ENCODE data around the gene MYBL2. TPM values are rescaled to one million over a fixed set of nuclear protein-coding genes. Genes with fewer than 3 reads are reported as not detected.

MYBL2 gene
- total RNA-seq, 2 experiments from 2014 or later: 80.3 to 81.3 TPM

DNA sequence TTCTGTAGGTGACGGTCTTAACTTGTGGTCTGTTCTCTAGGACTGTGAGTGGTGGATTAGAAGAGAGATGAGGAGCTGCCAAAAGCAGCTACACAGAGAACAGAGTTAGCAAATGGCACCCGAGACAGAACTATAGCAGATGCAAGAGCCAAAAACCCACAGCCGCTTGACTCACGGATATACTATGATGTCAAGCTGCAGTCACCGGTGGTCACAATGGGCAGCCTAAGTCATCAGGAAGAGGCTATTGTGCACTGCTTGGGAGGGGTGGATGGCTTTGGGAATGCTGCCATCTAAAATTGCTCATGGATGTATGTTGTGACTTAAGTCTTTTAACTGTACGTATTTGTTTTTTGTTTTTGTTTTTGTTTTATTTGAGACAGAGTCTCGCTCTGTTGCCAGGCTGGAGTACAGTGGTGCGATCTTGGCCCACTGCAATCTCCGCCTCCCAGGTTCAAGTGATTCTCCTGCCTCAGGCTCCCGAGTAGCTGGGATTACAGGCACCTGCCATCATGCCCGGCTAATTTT is 60.0 kb downstream of the MYBL2 start, which contains the start of gene GTSF1L:
Gene GTSF1L (minus strand): TSS at position 192 of the 528 bp plus-strand sequence. CDS start 308 bp downstream, outside the sequence.
- Mint-ChIP-seq H3K4me1 (ENCODE audit: low read depth) (peaks cover 28% of the 10 kb centered on the region), H3K36me3 (no peaks in the 10 kb centered on the region), H3K27ac (no peak within 1 kb of the TSS), H3K9me3 (peaks cover 8% of the 10 kb centered on the region), H3K27me3 (no peaks in the 10 kb centered on the region), H3K4me3 (no peak within 1 kb of the TSS)
- POLR2A ChIA-PET: no interaction called here
- DNase-seq: no peak
- intact Hi-C loops (cut with micrococcal nuclease): no loop called here
- CTCF ChIA-PET: interaction anchor here (1.5 kb wide), 1 partner anchor 278 kb away, joined by 4 read pairs; no protein-coding TSS in a partner anchor

DNA sequence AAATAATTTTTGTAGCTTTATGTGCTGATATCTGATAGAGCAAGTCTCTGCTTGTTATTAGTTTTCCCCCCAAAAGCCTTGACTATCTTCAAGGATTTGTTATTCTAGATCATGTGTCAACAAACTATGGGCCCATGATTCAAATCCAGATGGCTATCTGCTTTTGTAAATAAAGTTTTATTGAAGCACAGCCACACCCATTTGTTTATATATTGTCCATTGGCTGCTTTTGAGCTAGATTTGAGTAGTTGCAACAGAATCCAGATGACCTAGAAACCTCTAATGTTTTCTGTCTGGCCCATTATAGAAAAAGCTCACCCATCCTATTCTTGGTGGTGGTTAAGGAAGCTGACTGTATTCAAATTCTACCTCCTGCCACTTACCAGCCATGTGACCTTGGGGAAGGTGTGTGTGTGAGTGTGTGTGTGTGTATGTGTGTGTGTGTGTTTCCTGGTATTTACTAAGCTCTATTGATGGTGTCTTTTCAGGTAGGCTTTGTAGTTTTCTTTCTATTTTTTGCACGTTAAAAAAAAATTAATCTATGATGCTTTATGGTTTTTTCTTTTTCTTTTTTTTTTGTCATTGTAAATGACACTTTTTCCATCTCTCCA is 61.2 kb downstream of the MYBL2 start:
- intact Hi-C loops (cut with micrococcal nuclease): no loop called here
- no peaks in the 10 kb centered on the region for H3K27me3 Mint-ChIP-seq
- no peak for DNase-seq
- H3K27ac Mint-ChIP-seq: no peak overlapping the region
- H3K36me3 Mint-ChIP-seq: no peaks in the 10 kb centered on the region
- peaks cover 18% of the 10 kb centered on the region for H3K4me1 Mint-ChIP-seq (ENCODE audit: low read depth)
- ChIA-PET POLR2A (no interaction called here), CTCF (interaction anchor here (1.0 kb wide), 1 partner anchor 890 kb away, joined by 3 read pairs; no protein-coding TSS in a partner anchor)
- peaks cover 8% of the 10 kb centered on the region for H3K9me3 Mint-ChIP-seq
- H3K4me3 Mint-ChIP-seq: no peak overlapping the region

DNA sequence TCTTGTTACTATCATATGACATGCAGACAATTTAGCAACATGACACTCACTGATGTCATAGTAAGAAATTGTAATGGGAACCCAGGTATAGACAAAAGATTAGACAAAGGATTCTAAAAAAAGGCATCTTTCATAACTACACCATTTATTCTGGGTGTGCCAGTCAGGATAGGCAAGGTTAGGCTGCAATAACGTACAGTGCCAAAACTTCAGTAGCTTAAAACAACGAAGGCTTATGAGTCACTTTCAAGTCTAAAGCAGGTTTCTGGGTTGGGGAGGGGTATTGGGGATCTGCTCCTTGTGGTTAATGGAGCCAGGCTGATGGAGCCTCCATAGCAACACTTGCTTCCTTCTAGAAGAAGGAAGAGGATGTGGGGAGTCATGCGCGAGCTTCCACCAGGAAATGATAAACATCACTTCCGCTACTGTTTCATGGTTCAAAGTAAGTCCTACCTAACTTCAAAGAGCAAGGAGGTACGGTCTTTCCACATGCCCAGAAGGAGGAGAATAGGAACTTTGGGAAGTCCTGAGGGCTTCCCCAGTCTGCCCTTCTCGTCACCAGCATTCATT is 61.9 kb downstream of the MYBL2 start:
- Mint-ChIP-seq H3K4me3 (no peak overlapping the region), H3K4me1 (ENCODE audit: low read depth) (peaks cover 19% of the 10 kb centered on the region), H3K36me3 (no peaks in the 10 kb centered on the region), H3K27me3 (no peaks in the 10 kb centered on the region), H3K27ac (no peak overlapping the region), H3K9me3 (peaks cover 8% of the 10 kb centered on the region)
- CTCF ChIA-PET: interaction anchor here (1.0 kb wide), 1 partner anchor 890 kb away, joined by 3 read pairs; no protein-coding TSS in a partner anchor
- intact Hi-C loops (cut with micrococcal nuclease): no loop called here
- DNase-seq: no peak
- POLR2A ChIA-PET: no interaction called here

DNA sequence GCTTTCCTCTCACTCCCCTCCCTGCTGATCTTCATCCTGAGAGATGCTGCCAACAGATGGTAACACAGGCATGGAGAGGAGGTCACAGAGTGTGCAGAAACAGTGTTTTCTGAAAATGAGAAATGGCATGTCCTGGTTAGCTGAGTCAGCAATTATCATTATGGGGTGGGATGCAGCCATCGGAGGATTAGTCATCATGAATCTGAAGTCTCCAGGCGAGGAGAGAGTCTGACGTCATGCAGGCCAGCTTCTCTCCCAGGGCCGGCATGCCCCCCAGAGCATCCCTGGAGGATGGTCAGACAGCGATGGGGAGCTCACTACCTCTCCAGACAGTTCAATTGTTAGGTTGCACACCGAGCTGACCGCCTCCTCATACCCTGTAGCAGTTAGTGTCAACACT is 64.6 kb downstream of the MYBL2 start:
- Mint-ChIP-seq H3K4me1 (ENCODE audit: low read depth) (peaks cover 22% of the 10 kb centered on the region), H3K4me3 (no peak overlapping the region), H3K9me3 (peaks cover 8% of the 10 kb centered on the region), H3K27ac (no peak overlapping the region), H3K27me3 (no peaks in the 10 kb centered on the region), H3K36me3 (no peaks in the 10 kb centered on the region)
- POLR2A ChIA-PET: no interaction called here
- CTCF ChIA-PET: no interaction called here
- DNase-seq: no peak
- intact Hi-C loops (cut with micrococcal nuclease): no loop called here

DNA sequence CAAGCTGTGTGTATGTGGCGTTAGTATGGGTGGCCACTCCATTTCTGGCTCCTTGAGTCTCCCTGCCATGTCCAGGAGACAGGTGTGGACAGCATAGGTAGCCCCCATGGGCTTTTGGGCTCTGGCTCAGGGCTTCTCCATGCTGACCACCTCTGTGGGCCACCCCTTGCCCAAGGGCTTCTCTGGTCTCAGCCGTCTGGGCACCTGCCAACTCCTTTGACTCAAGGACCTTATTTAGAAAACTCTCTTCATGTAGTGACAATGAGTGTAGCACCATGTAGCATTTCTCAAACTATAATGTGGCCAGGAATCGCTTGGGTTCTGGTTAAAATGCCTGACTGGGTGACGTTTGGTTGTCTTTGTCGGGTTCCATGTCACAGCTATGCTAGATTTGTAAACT is 65.0 kb downstream of the MYBL2 start:
- ChIA-PET CTCF (interaction anchor here (1.5 kb wide), 1 partner anchor 16 kb away, joined by 3 read pairs; no protein-coding TSS in a partner anchor), POLR2A (no interaction called here)
- H3K9me3 Mint-ChIP-seq: peaks cover 8% of the 10 kb centered on the region

DNA sequence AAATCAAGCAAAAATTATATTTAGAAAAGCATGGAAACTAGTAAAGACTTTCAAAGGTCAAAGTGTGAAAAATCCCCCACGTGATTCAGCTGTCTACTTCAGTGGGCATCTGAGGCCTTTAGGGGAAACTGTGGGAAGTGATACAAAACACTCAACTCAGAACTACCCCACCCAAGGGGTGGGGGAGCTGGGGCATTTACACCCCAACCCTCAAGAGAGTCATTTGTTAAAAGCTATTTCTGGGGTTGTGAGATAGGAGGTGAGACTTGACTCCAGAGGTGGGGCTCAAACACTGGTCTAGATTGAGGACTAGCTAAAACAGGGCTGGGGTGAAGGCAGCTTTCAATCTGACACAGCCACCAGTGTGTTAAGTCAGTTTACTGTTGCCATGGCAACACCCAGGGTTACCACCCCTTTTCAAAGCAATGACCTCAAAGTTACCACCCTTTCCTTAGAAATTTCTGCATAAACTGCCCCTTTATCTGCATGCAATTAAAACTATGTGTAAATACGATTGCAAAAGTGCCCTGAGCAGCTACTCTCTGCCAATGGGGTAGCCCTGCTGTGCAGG is 69.8 kb downstream of the MYBL2 start:
- H3K4me3 Mint-ChIP-seq: no peak overlapping the region
- POLR2A ChIA-PET: interaction anchor here (1.0 kb wide), 1 partner anchor 15 kb away, joined by 3 read pairs; no protein-coding TSS in a partner anchor

More for the DNA sequence above, 65.0 kb downstream of the MYBL2 start:
- Mint-ChIP-seq H3K4me1 (ENCODE audit: low read depth) (peaks cover 26% of the 10 kb centered on the region), H3K36me3 (no peaks in the 10 kb centered on the region), H3K27ac (no peak overlapping the region), H3K27me3 (no peaks in the 10 kb centered on the region), H3K4me3 (no peak overlapping the region)
- intact Hi-C loops (cut with micrococcal nuclease): no loop called here
- no peak for DNase-seq

DNA sequence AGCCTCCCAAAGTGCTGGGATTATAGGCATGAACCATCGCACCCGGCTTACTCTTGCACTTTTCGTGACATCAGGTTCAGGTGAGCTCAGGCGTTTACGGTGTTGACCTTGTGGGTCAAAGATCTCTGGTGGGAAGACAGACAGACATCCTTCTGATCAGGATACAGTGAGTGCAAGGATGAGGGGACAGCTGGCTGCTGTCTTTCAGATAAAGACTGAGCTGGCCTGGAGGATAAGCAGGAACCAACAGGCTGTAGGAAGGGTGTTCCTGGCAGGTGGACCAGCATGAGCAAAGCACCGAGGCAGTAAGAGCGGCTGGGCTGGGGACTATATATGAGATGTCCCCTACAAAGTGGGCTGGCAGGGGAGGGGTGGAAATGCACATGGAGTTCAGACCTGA is 71.0 kb downstream of the MYBL2 start:
- intact Hi-C loops (cut with micrococcal nuclease): loop anchor here (2.0 kb wide), 1 partner anchor 13 kb away; no protein-coding TSS in a partner anchor
- no peak for DNase-seq
- ChIA-PET POLR2A (no interaction called here), CTCF (no interaction called here)
- Mint-ChIP-seq H3K9me3 (no peaks in the 10 kb centered on the region), H3K27ac (no peak overlapping the region), H3K4me1 (ENCODE audit: low read depth) (peaks cover 16% of the 10 kb centered on the region), H3K4me3 (no peak overlapping the region), H3K27me3 (no peaks in the 10 kb centered on the region), H3K36me3 (no peaks in the 10 kb centered on the region)

More for the DNA sequence above, 69.8 kb downstream of the MYBL2 start:
- Mint-ChIP-seq H3K4me1 (ENCODE audit: low read depth) (peaks cover 16% of the 10 kb centered on the region), H3K9me3 (no peaks in the 10 kb centered on the region), H3K27me3 (no peaks in the 10 kb centered on the region), H3K27ac (no peak overlapping the region), H3K36me3 (no peaks in the 10 kb centered on the region)
- CTCF ChIA-PET: interaction anchor here (1.0 to 1.6 kb wide), 2 partner anchors 14 to 247 kb away, joined by 3 to 16 read pairs; no protein-coding TSS in a partner anchor
- intact Hi-C loops (cut with micrococcal nuclease): loop anchor here (1.0 to 2.0 kb wide), 2 partner anchors 14 to 278 kb away; no protein-coding TSS in a partner anchor
- DNase-seq: peak; percentile 67

DNA sequence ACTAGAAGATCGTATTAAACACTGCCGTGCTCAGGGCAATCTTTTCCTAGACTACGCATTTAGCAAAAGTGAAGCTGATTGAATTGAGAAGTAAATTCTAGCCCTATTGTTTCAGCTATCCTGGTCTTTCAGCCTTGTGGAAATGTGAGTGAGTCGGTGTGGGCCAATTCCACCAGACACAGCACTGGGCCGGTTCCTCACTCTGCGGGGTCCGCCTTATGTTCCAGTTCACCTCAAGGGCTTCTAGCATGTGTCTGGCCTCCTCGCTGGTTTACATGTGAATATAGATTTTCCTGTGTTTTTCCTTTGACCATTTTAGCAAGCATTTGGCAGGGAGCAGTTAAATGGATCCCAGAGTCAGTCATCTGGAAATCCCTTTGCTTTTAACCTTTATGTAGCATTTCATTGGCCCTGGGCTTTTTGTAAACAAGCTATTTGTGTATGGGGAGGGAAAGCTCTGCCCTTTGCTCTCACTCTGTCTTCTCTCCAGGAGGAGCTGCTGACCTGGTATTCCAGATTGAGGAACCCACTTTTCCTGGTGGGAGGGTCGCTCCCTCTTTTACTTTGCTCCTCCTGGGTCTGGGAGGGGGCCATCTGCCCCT is 72.3 kb downstream of the MYBL2 start:
- CTCF ChIA-PET: no interaction called here
- H3K4me1 Mint-ChIP-seq (ENCODE audit: low read depth): peaks cover 11% of the 10 kb centered on the region
- no peak overlapping the region for H3K27ac Mint-ChIP-seq

DNA sequence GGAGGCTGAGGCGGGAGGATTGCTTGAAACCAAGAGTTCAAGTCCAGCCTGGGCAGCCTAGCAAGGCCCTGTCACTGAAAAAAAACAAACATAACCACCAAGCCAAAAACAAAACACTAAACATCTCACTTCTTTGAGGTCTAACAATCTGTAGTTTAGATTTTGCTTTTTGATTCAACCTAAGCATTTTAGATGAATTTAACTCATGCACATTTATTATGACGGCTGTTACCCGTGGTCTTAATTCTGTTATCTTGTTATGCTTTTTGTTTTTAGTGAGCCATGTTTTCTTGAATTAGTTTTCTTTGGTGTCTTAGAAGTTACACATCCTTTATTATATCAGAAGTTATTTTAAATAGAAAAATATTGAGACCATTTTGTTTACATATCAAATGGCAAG is 73.7 kb downstream of the MYBL2 start:
- POLR2A ChIA-PET: no interaction called here
- intact Hi-C loops (cut with micrococcal nuclease): no loop called here
- H3K27me3 Mint-ChIP-seq: no peaks in the 10 kb centered on the region
- no peaks in the 10 kb centered on the region for H3K36me3 Mint-ChIP-seq
- DNase-seq: no peak
- H3K4me1 Mint-ChIP-seq (ENCODE audit: low read depth): peaks cover 11% of the 10 kb centered on the region
- no peak overlapping the region for H3K4me3 Mint-ChIP-seq
- no peak overlapping the region for H3K27ac Mint-ChIP-seq
- no peaks in the 10 kb centered on the region for H3K9me3 Mint-ChIP-seq
- CTCF ChIA-PET: no interaction called here

More for the DNA sequence above, 72.3 kb downstream of the MYBL2 start:
- no peaks in the 10 kb centered on the region for H3K36me3 Mint-ChIP-seq
- intact Hi-C loops (cut with micrococcal nuclease): no loop called here
- no peaks in the 10 kb centered on the region for H3K27me3 Mint-ChIP-seq
- POLR2A ChIA-PET: interaction anchor here (0.8 kb wide), 1 partner anchor 17 kb away, joined by 3 read pairs; no protein-coding TSS in a partner anchor
- no peak overlapping the region for H3K4me3 Mint-ChIP-seq
- no peaks in the 10 kb centered on the region for H3K9me3 Mint-ChIP-seq
- DNase-seq: no peak

DNA sequence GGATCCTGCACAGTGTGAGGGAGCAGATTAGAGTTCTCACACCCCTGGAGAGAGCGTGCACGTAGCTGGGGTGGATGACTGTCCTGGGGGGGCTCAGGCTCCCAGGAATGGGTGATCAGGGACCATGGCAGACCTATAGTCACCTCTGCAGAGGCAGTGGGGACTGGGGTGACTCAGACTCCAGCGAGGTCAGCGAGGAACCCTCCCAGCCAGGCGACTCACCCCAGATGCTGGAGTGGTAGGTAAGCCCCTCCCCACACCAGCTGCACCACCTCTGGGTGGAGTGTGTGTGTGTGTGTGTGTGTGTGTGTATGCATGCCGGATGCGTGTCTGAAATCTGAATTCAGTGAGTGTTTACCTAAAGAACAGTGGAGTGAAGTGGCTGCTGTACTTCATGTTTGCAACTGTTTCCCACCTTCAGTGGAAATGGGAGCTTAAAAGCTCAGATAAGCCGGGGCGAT is 77.3 kb downstream of the MYBL2 start:
- no peaks in the 10 kb centered on the region for H3K36me3 Mint-ChIP-seq
- H3K27me3 Mint-ChIP-seq: peaks cover 8% of the 10 kb centered on the region
- DNase-seq: peak; percentile 47
- ChIA-PET POLR2A (interaction anchor here (0.7 kb wide), 1 partner anchor 24 kb away, joined by 3 read pairs; no protein-coding TSS in a partner anchor), CTCF (interaction anchor here (0.6 kb wide), 1 partner anchor 103 kb away, joined by 3 read pairs; no protein-coding TSS in a partner anchor)
- intact Hi-C loops (cut with micrococcal nuclease): no loop called here
- H3K4me3 Mint-ChIP-seq: no peak overlapping the region
- H3K4me1 Mint-ChIP-seq (ENCODE audit: low read depth): peaks cover 5% of the 10 kb centered on the region
- no peak overlapping the region for H3K27ac Mint-ChIP-seq
- H3K9me3 Mint-ChIP-seq: no peaks in the 10 kb centered on the region

DNA sequence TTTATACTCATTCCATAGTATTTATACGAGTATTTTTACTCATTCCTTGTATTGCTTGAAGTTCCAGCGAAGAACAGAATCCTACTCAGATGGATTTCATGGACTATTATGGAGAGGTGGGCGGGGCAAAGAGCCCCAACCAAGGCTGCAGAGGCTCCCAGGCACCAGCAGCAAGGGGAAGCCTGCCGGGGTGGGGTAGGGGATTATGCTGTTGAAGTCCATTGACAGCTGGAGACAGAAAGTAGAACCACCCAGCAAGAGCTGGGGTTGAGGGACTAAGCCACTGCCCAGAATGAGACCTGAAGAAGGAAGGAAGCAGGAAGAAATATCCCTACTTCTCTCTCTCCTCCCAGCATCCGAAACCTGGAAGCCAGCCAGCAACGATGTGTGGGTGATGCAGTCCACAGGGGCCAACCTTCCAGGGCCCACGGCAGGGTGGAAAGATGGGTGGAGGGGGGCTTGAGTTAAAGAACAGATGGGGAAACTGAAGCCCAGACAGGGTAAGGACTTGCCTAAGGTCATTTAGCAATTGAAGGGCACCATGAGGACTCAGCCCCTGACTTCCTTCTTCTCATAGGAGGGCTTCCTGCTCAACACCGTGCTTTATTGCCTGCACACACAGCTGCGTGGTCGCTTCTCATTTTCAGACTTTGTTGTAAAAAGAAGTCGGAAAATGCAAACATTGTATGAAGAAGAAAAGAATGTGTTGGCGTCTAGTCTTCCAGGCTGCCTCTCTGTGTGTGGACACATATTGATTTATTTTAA is 78.2 kb downstream of the MYBL2 start:
- intact Hi-C loops (cut with micrococcal nuclease): no loop called here
- H3K4me1 Mint-ChIP-seq (ENCODE audit: low read depth): peaks cover 13% of the 10 kb centered on the region
- H3K36me3 Mint-ChIP-seq: no peaks in the 10 kb centered on the region
- no peak for DNase-seq
- peaks cover 8% of the 10 kb centered on the region for H3K27me3 Mint-ChIP-seq
- POLR2A ChIA-PET: interaction anchor here (0.7 kb wide), 1 partner anchor 25 kb away, joined by 3 read pairs; no protein-coding TSS in a partner anchor
- CTCF ChIA-PET: interaction anchor here (1.9 kb wide), 1 partner anchor 335 kb away, joined by 7 read pairs; no protein-coding TSS in a partner anchor
- no peak overlapping the region for H3K4me3 Mint-ChIP-seq
- H3K27ac Mint-ChIP-seq: no peak overlapping the region
- H3K9me3 Mint-ChIP-seq: no peaks in the 10 kb centered on the region

Measured in activated CD4-positive, alpha-beta memory T cell treated with anti-CD3 and anti-CD28 coated beads for 36 hours (primary cell).